Immature natural killer cell (primary cell): ENCODE measurements around the gene NYAP2. TPM values are rescaled to one million over a fixed set of nuclear protein-coding genes. Genes with fewer than 3 reads are reported as not detected.

Experiments
- DNase-seq, 3 donors: peaks; one replicate each; pipeline ENCODE4 v3.0.0; 2022; ENCODE audit warnings: mixed read lengths in 1 of 3
- H3K27ac Mint-ChIP-seq, 6 donors: one replicate each; pipeline ENCODE4 v1.8.0; 2020; ENCODE audit warnings: mixed read lengths in 6 of 6, mild to moderate bottlenecking in 5 of 6, inconsistent platforms in 4 of 6, moderate library complexity in 3 of 6
- H3K27me3 Mint-ChIP-seq, 3 donors: one replicate each; pipeline ENCODE4 v1.8.0; 2020 to 2021; ENCODE audit warnings: low read depth in 3 of 3, mild to moderate bottlenecking in 3 of 3, mixed read lengths in 3 of 3, moderate library complexity in 3 of 3, inconsistent platforms in 1 of 3
- H3K36me3 Mint-ChIP-seq, 3 donors: one replicate each; pipeline ENCODE4 v1.8.0; 2020; ENCODE audit warnings: mixed read lengths in 3 of 3, inconsistent platforms in 2 of 3, mild to moderate bottlenecking in 2 of 3
- H3K4me1 Mint-ChIP-seq, 2 donors: one replicate each; pipeline ENCODE4 v1.8.0; 2020; ENCODE audit warnings: inconsistent platforms in 2 of 2, mild to moderate bottlenecking in 2 of 2, mixed read lengths in 2 of 2, moderate library complexity in 1 of 2
- H3K4me3 Mint-ChIP-seq, 5 donors: one replicate each; pipeline ENCODE4 v1.8.0; 2020; ENCODE audit warnings: mild to moderate bottlenecking in 5 of 5, mixed read lengths in 5 of 5, inconsistent platforms in 3 of 5, moderate library complexity in 3 of 5
- H3K9me3 Mint-ChIP-seq, 6 donors: one replicate each; pipeline ENCODE4 v1.8.0; 2020; ENCODE audit warnings: mild to moderate bottlenecking in 6 of 6, mixed read lengths in 6 of 6, inconsistent platforms in 4 of 6, moderate library complexity in 3 of 6
- polyA plus RNA-seq, 3 donors: library from polyadenylated mRNA; unstranded; fragments of 300-500 nt; fragmentation: Illumina TruSeq; gene quantifications; one replicate each; pipeline ENCODE4 v1.2.3, GENCODE V29; 2021

NYAP2 gene
- polyA plus RNA-seq, 3 donors from 2014 or later = not detected

- Mint-ChIP-seq H3K4me1 (no peaks in the 10 kb centered on the region), H3K9me3 (peaks cover 0 to 2% (median 0%) of the 10 kb centered on the region in 6 donors), H3K4me3 (no peak overlapping the region), H3K36me3 (no peaks in the 10 kb centered on the region), H3K27ac (no peak overlapping the region), H3K27me3 (peaks cover 0 to 4% (median 2%) of the 10 kb centered on the region in 3 donors)
- DNase-seq = no peak
These were observed 53.2 kb downstream of the NYAP2 start for GRCh38 chr2:225452677-225453076.

- Mint-ChIP-seq H3K4me1 (no peaks in the 10 kb centered on the region), H3K4me3 (no peak overlapping the region), H3K27me3 (peaks cover 0 to 8% (median 2%) of the 10 kb centered on the region in 3 donors), H3K36me3 (no peaks in the 10 kb centered on the region), H3K9me3 (peaks cover 0 to 2% (median 0%) of the 10 kb centered on the region in 6 donors), H3K27ac (no peak overlapping the region)
- no peak for DNase-seq
These were observed 54.9 kb downstream of the NYAP2 start for GRCh38 chr2:225454412-225454811.

GRCh38 chr2:225456619-225457260 lies 57.2 kb downstream of the NYAP2 start:
- no peaks in the 10 kb centered on the region for H3K36me3 Mint-ChIP-seq
- H3K9me3 Mint-ChIP-seq = peaks cover 0 to 2% (median 0%) of the 10 kb centered on the region in 6 donors
- peaks cover 0 to 6% (median 0%) of the 10 kb centered on the region in 3 donors for H3K27me3 Mint-ChIP-seq
- no peak overlapping the region for H3K4me3 Mint-ChIP-seq
- no peak overlapping the region for H3K27ac Mint-ChIP-seq
- DNase-seq = no peak
- H3K4me1 Mint-ChIP-seq = no peaks in the 10 kb centered on the region

- no peaks in the 10 kb centered on the region for H3K4me1 Mint-ChIP-seq
- H3K27ac Mint-ChIP-seq = no peak overlapping the region
- DNase-seq = no peak
- no peaks in the 10 kb centered on the region for H3K36me3 Mint-ChIP-seq
- H3K4me3 Mint-ChIP-seq = no peak overlapping the region
- peaks cover 0 to under 1% (median 0%) of the 10 kb centered on the region in 6 donors for H3K9me3 Mint-ChIP-seq
- peaks cover 0 to 8% (median 0%) of the 10 kb centered on the region in 3 donors for H3K27me3 Mint-ChIP-seq
These were observed 58.0 kb downstream of the NYAP2 start for GRCh38 chr2:225457482-225457881.

- DNase-seq = no peak
- Mint-ChIP-seq H3K4me1 (no peaks in the 10 kb centered on the region), H3K27ac (no peak overlapping the region), H3K4me3 (no peak overlapping the region), H3K9me3 (no peaks in the 10 kb centered on the region), H3K36me3 (no peaks in the 10 kb centered on the region), H3K27me3 (peaks cover 0 to 8% (median 0%) of the 10 kb centered on the region in 3 donors)
These were observed 59.1 kb downstream of the NYAP2 start for GRCh38 chr2:225458431-225459117.

GRCh38 chr2:225462417-225462816 lies 62.9 kb downstream of the NYAP2 start:
- no peak overlapping the region for H3K27ac Mint-ChIP-seq
- no peaks in the 10 kb centered on the region for H3K36me3 Mint-ChIP-seq
- H3K9me3 Mint-ChIP-seq = no peaks in the 10 kb centered on the region
- no peak for DNase-seq
- peaks cover 0 to 6% (median 0%) of the 10 kb centered on the region in 3 donors for H3K27me3 Mint-ChIP-seq
- H3K4me1 Mint-ChIP-seq = peaks cover 15 to 19% of the 10 kb centered on the region in 2 donors
- H3K4me3 Mint-ChIP-seq = no peak overlapping the region

GRCh38 chr2:225462945-225463344 lies 63.4 kb downstream of the NYAP2 start:
- Mint-ChIP-seq H3K27me3 (peaks cover 0 to 6% (median 0%) of the 10 kb centered on the region in 3 donors), H3K36me3 (no peaks in the 10 kb centered on the region), H3K4me1 (peaks cover 20 to 24% of the 10 kb centered on the region in 2 donors), H3K27ac (no peak overlapping the region), H3K9me3 (no peaks in the 10 kb centered on the region), H3K4me3 (no peak overlapping the region)
- no peak for DNase-seq

GRCh38 chr2:225463449-225463848 lies 63.9 kb downstream of the NYAP2 start:
- Mint-ChIP-seq H3K4me1 (peaks cover 25 to 29% of the 10 kb centered on the region in 2 donors), H3K4me3 (peak overlapping the region in 1 of 5 donors; percentile 80), H3K27me3 (peaks cover 0 to 6% (median 0%) of the 10 kb centered on the region in 3 donors), H3K27ac (no peak overlapping the region), H3K36me3 (no peaks in the 10 kb centered on the region), H3K9me3 (peaks cover 0 to 1% (median 0%) of the 10 kb centered on the region in 6 donors)
- DNase-seq = no peak

- peaks cover 27 to 31% of the 10 kb centered on the region in 2 donors for H3K4me1 Mint-ChIP-seq
- H3K4me3 Mint-ChIP-seq = peak overlapping the region; percentile 75 to 88 (median 82)
- H3K9me3 Mint-ChIP-seq = peaks cover 0 to 3% (median 0%) of the 10 kb centered on the region in 6 donors
- H3K27ac Mint-ChIP-seq = peak overlapping the region in 5 of 6 donors; percentile 12 to 86 (median 76)
- H3K27me3 Mint-ChIP-seq = peaks cover 0 to 2% (median 0%) of the 10 kb centered on the region in 3 donors
- no peaks in the 10 kb centered on the region for H3K36me3 Mint-ChIP-seq
- DNase-seq = peak in 2 of 3 donors; percentile 18 to 28
These were observed 65.0 kb downstream of the NYAP2 start for GRCh38 chr2:225464346-225465025.

GRCh38 chr2:225465827-225466226 lies 66.3 kb downstream of the NYAP2 start:
- Mint-ChIP-seq H3K9me3 (peaks cover 0 to 3% (median 0%) of the 10 kb centered on the region in 6 donors), H3K27ac (peak overlapping the region in 1 of 6 donors; percentile 47), H3K27me3 (peaks cover 0 to 2% (median 0%) of the 10 kb centered on the region in 3 donors), H3K4me3 (peak overlapping the region in 3 of 5 donors; percentile 1 to 27 (median 3)), H3K36me3 (no peaks in the 10 kb centered on the region), H3K4me1 (peaks cover 27 to 31% of the 10 kb centered on the region in 2 donors)
- DNase-seq = no peak

- peaks cover 0 to 3% (median 0%) of the 10 kb centered on the region in 6 donors for H3K9me3 Mint-ChIP-seq
- H3K4me1 Mint-ChIP-seq = peaks cover 27 to 31% of the 10 kb centered on the region in 2 donors
- peaks cover 0 to 2% (median 0%) of the 10 kb centered on the region in 3 donors for H3K27me3 Mint-ChIP-seq
- H3K36me3 Mint-ChIP-seq = no peaks in the 10 kb centered on the region
- no peak overlapping the region for H3K27ac Mint-ChIP-seq
- no peak overlapping the region for H3K4me3 Mint-ChIP-seq
- DNase-seq = no peak
These were observed 67.5 kb downstream of the NYAP2 start for GRCh38 chr2:225466891-225467604.

- Mint-ChIP-seq H3K36me3 (no peaks in the 10 kb centered on the region), H3K4me1 (peaks cover 27 to 31% of the 10 kb centered on the region in 2 donors), H3K9me3 (peaks cover 0 to 3% (median 0%) of the 10 kb centered on the region in 6 donors), H3K27ac (no peak overlapping the region), H3K27me3 (no peaks in the 10 kb centered on the region), H3K4me3 (no peak overlapping the region)
- no peak for DNase-seq
These were observed 68.6 kb downstream of the NYAP2 start for GRCh38 chr2:225468131-225468530.

GRCh38 chr2:225471039-225471438 lies 71.5 kb downstream of the NYAP2 start:
- Mint-ChIP-seq H3K27ac (no peak overlapping the region), H3K36me3 (no peaks in the 10 kb centered on the region), H3K27me3 (peaks cover 0 to 5% (median 2%) of the 10 kb centered on the region in 3 donors), H3K4me1 (peaks cover 13 to 17% of the 10 kb centered on the region in 2 donors), H3K9me3 (peaks cover 0 to 3% (median 0%) of the 10 kb centered on the region in 6 donors), H3K4me3 (no peak overlapping the region)
- no peak for DNase-seq
